ENCODE data around the gene FOXF1. TPM values are rescaled to one million over a fixed set of nuclear protein-coding genes. Genes with fewer than 3 reads are reported as not detected.

Gene FOXF1
- total RNA-seq, 1 experiment from 2014 or later, result not detected

GRCh38 chr16:86554917-86555703 is 44.8 kb downstream of the FOXF1 start, which contains the start of gene MTHFSD:
TSS of gene MTHFSD (minus strand) at chr16:86555235. CDS start at chr16:86555184, 51 bp downstream.
- DNase-seq, result peak; percentile 99
- H3K4me3 ChIP-seq (ENCODE audit: insufficient read depth, low read depth, low read length), result peak within 1 kb of the TSS; percentile 70
- H3K27me3 ChIP-seq (ENCODE audit: control insufficient read depth, insufficient read depth, low read length), result no peaks in the 10 kb centered on the region
- no peaks in the 10 kb centered on the region for H3K36me3 ChIP-seq (replicated peaks; ENCODE audit: control insufficient read depth, insufficient read depth, low read length)

GRCh38 chr16:86555704-86556075 is 45.4 kb downstream of the FOXF1 start:
- DNase-seq, result no peak
- Histone ChIP-seq H3K36me3 (replicated peaks; ENCODE audit: control insufficient read depth, insufficient read depth, low read length) (no peaks in the 10 kb centered on the region), H3K27me3 (ENCODE audit: control insufficient read depth, insufficient read depth, low read length) (no peaks in the 10 kb centered on the region), H3K4me3 (ENCODE audit: insufficient read depth, low read depth, low read length) (peak overlapping the region; percentile 70)

DNA sequence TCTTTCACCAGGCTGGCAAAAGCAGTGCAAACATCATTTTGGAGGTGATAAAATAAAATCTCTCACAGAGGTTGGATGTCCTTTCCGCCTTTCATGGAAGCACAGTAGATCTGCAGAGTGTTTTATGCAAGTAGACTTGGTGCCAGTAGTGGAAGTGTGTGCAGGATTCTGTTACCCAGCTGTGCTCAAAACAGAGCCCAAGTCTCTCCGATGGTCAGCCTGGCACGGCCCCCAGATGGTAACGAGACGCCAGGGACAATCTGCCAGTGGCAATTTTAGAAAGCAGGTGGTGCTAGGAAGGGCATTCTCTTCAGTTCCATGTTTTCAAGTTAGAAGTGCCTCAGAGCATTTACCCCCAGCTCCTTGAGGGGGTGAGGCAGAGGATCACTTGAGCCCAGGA is 46.2 kb downstream of the FOXF1 start:
- Histone ChIP-seq H3K4me3 (ENCODE audit: insufficient read depth, low read depth, low read length) (no peak overlapping the region), H3K27me3 (ENCODE audit: control insufficient read depth, insufficient read depth, low read length) (no peaks in the 10 kb centered on the region), H3K36me3 (replicated peaks; ENCODE audit: control insufficient read depth, insufficient read depth, low read length) (no peaks in the 10 kb centered on the region)
- DNase-seq, result no peak

DNA sequence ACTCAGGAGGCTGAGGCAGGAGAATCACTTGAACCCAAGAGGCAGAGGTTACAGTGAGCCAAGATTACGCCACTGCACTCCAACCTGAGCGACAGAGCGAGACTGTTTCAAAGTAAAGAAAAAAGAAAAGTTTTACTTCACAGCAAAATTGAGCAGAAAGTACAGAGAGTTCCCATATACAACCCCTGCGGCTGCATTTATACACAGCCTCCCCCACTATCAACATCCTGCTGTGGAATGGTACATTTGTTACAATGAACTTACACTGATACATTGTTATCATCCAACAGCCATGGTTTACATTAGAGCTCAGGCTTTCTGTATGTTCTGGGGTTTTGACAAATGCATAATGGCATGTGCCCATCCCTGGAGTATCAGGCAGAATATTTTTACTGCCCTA is 47.3 kb downstream of the FOXF1 start:
- Histone ChIP-seq H3K4me3 (ENCODE audit: insufficient read depth, low read depth, low read length) (no peak overlapping the region), H3K36me3 (replicated peaks; ENCODE audit: control insufficient read depth, insufficient read depth, low read length) (no peaks in the 10 kb centered on the region), H3K27me3 (ENCODE audit: control insufficient read depth, insufficient read depth, low read length) (no peaks in the 10 kb centered on the region)
- DNase-seq, result no peak

GRCh38 chr16:86558355-86559193 is 48.2 kb downstream of the FOXF1 start:
- Histone ChIP-seq H3K27me3 (ENCODE audit: control insufficient read depth, insufficient read depth, low read length) (peaks cover 3% of the 10 kb centered on the region; the same call in 1 of the 2 replicates), H3K36me3 (replicated peaks; ENCODE audit: control insufficient read depth, insufficient read depth, low read length) (no peaks in the 10 kb centered on the region), H3K4me3 (ENCODE audit: insufficient read depth, low read depth, low read length) (no peak overlapping the region)
- no peak for DNase-seq

DNA sequence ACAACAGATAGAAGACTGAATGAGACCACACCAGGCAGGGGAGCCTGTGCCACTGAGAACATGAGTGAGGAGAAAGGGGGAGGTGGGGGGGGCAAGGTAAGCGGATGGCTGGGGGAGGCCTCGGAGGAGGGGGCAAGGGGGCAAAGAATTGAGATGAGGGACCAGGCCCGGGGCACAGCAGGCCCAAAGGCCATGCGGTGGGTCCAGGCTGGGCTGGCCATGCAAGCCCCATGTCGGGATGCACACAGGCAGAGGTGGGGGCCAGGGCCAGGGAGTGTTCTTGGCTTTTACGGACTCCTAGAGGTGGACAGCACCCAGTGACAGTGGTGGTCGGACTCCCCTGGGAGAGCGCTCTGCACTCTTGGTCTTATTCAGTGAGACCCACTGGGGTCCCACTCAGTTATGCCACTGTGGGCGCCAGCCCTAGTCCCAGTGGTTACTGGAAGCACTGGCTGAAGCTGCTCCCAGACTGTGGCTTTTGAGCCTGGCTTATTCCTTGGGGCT is 49.5 kb downstream of the FOXF1 start:
- no peak for DNase-seq
- Histone ChIP-seq H3K27me3 (ENCODE audit: control insufficient read depth, insufficient read depth, low read length) (peaks cover 13% of the 10 kb centered on the region), H3K4me3 (ENCODE audit: insufficient read depth, low read depth, low read length) (no peak overlapping the region), H3K36me3 (replicated peaks; ENCODE audit: control insufficient read depth, insufficient read depth, low read length) (no peaks in the 10 kb centered on the region)

DNA sequence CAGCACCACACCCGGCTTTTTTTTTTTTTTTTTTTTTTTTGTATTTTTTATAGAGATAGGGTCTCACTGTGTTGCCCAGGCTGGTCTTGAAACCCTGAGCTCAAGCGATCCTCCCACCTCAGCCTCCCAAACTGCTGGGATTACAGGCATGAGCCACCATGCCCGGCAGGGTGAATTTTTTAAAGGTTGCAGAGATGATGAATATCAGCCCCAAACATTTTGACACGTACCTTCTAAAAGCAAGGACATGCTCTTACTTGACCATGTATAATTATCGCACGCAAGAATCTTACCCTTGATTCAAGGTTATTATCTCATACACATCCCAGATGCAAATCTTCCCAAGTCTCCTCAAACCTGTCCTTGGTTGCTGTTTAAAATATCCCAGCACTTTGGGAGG is 52.0 kb downstream of the FOXF1 start:
- H3K27me3 ChIP-seq (ENCODE audit: control insufficient read depth, insufficient read depth, low read length), result peaks cover 34% of the 10 kb centered on the region
- no peak overlapping the region for H3K4me3 ChIP-seq (ENCODE audit: insufficient read depth, low read depth, low read length)
- DNase-seq, result no peak
- no peaks in the 10 kb centered on the region for H3K36me3 ChIP-seq (replicated peaks; ENCODE audit: control insufficient read depth, insufficient read depth, low read length)

GRCh38 chr16:86563469-86564345 is 53.4 kb downstream of the FOXF1 start:
- Histone ChIP-seq H3K4me3 (ENCODE audit: insufficient read depth, low read depth, low read length) (peak overlapping the region; percentile 22; the same call in 1 of the 2 replicates), H3K27me3 (ENCODE audit: control insufficient read depth, insufficient read depth, low read length) (peaks cover 47% of the 10 kb centered on the region), H3K36me3 (replicated peaks; ENCODE audit: control insufficient read depth, insufficient read depth, low read length) (no peaks in the 10 kb centered on the region)
- peak; percentile 92 for DNase-seq

Other genes with a start within 250 kb of the FOXF1 start
- 15.3 and 19.5 TPM in 2 replicates for gene MTHFSD, start 44.7 kb downstream of the FOXF1 start, total RNA-seq (2014; rRNA removed; shearing (Covaris generic))
- gene FOXC2, start 56.3 kb downstream of the FOXF1 start, total RNA-seq (2014; rRNA removed; shearing (Covaris generic)), result 0.62 TPM in 1 of 2 replicates, not detected in the other
- 0.15 and 0.17 TPM in 2 replicates for gene FOXL1, start 68.0 kb downstream of the FOXF1 start, total RNA-seq (2014; rRNA removed; shearing (Covaris generic))

All from H7 (cell line).